GM10266 (cell line): Measurements from ENCODE around the gene BRD9.
"Not testable (repeated sequence)": the region's sequence is repeated elsewhere in the genome, so short reads cannot be mapped to it uniquely, and the experiment has no call there.

Experiments used
- DNase-seq: peaks from one replicate; pipeline ENCODE4 v3.0.0; 2012; ENCODE audit errors: extremely low spot score
- CTCF ChIP-seq: IDR thresholded peaks from 2 replicates; pipeline ENCODE4 v1.5.1; 2012; ENCODE audit warnings: mild to moderate bottlenecking, low read depth; ENCODE audit not compliant: control insufficient read depth, insufficient read depth; ENCODE audit errors: missing control alignments

The BRD9 gene

GRCh38 chr5:856531-857425, 35.8 kb downstream of the BRD9 start:
- TF ChIP-seq CTCF, result no peak
- DNase-seq, result no peak

GRCh38 chr5:855771-856530, 36.6 kb downstream of the BRD9 start:
- TF ChIP-seq CTCF, result no peak

GRCh38 chr5:854966-855743, 37.4 kb downstream of the BRD9 start:
- no peak for TF ChIP-seq CTCF
- DNase-seq, result no peak

More at GRCh38 chr5:855771-856530, 36.6 kb downstream of the BRD9 start:
- DNase-seq, result no peak

- no peak for TF ChIP-seq CTCF
- no peak for DNase-seq
These were observed 38.4 kb downstream of the BRD9 start for GRCh38 chr5:854217-854616.

GRCh38 chr5:853416-854090, 39.0 kb downstream of the BRD9 start:
- DNase-seq, result not testable (repeated sequence)

- DNase-seq, result no peak
- TF ChIP-seq CTCF, result no peak
These were observed 39.9 kb downstream of the BRD9 start for GRCh38 chr5:852431-853401.
